A549 (cell line): ENCODE measurements around the gene ADGRF5. TPM values are rescaled to one million over a fixed set of nuclear protein-coding genes. Genes with fewer than 3 reads are reported as not detected.
"Not testable (repeated sequence)": the region's sequence is repeated elsewhere in the genome, so short reads cannot be mapped to it uniquely, and the experiment has no call there.

Source experiments
- ATAC-seq, 2 experiments: fragments of 200-7000 bp in 1 of 2; fragments of >200 bp in 1 of 2; cut with Nextera tagmentation in 1 of 2; cut with Tn5 transposase in 1 of 2; 3 replicates each; pipeline versions ENCODE4 v1.8.0 to v1.9.1; 2018 to 2020; ENCODE audit warnings: mild to moderate bottlenecking in 1 of 2, moderate library complexity in 1 of 2
- CTCF ChIA-PET: fragments of 300-600 bp; sonication (Branson Sonifier 250); formaldehyde crosslinking; extraction: SDS; loops from one replicate; lab custom pipeline; 2021; ENCODE audit warnings: antibody characterized with exemption, inconsistent platforms; lab: Yijun Ruan, JAX
- POLR2A ChIA-PET: fragments of 350-600 bp; formaldehyde crosslinking; extraction: SDS; loops from one replicate; lab custom pipeline; 2021; ENCODE audit warnings: antibody characterized with exemption, inconsistent platforms; lab: Yijun Ruan, JAX
- DNase-seq, 2 experiments: peaks; one replicate each; pipeline versions ENCODE4 v3.0.0 to v3.0.0-alpha.2; 2011 to 2016; ENCODE audit warnings: low read depth in 1 of 2, low spot score in 1 of 2
- FAIRE-seq: peaks from 2 replicates; lab custom pipeline; 2011; peaks lifted over from hg19 to GRCh38; lab: Jason Lieb, UNC
- H3K27ac ChIP-seq, 2 experiments: fragments of >200 bp; sonication (Bioruptor Twin); formaldehyde crosslinking; 3 replicates each; pipeline ENCODE4 v1.5.1; 2016 to 2017
- H3K4me1 ChIP-seq: fragments of >200 bp; sonication (Bioruptor Twin); formaldehyde crosslinking; 3 replicates; pipeline ENCODE4 v1.6.1; 2016
- H3K4me2 ChIP-seq: fragments of >200 bp; sonication (Bioruptor Twin); formaldehyde crosslinking; 3 replicates; pipeline ENCODE4 v1.6.1; 2016
- H3K4me3 ChIP-seq: fragments of >200 bp; sonication (Bioruptor Twin); formaldehyde crosslinking; 3 replicates; pipeline ENCODE4 v1.5.1; 2016
- H3K9me3 ChIP-seq: fragments of >200 bp; sonication (Bioruptor Twin); formaldehyde crosslinking; 3 replicates; pipeline ENCODE4 v1.6.1; 2016
- ATOH8 ChIP-seq: fragments of 250-450 bp; sonication (Bioruptor Pico); IDR thresholded peaks from 2 replicates; pipeline ENCODE4 v1.5.0; 2020; ENCODE audit warnings: low read depth, mild to moderate bottlenecking, moderate library complexity
- BCL3 ChIP-seq: fragments of >200 bp; sonication (Bioruptor Twin); formaldehyde crosslinking; IDR thresholded peaks from 3 replicates; pipeline ENCODE4 v1.6.1; 2016
- BHLHE40 ChIP-seq: IDR thresholded peaks from 2 replicates; pipeline ENCODE4 v1.6.1; 2012; ENCODE audit warnings: low read depth, low read length, inconsistent platforms
- CBX8 ChIP-seq: fragments of 200-600 bp; sonication (generic); IDR thresholded peaks from 2 replicates; pipeline ENCODE4 v1.6.1; 2016
- CHD2 ChIP-seq: fragments of 150-350 bp; IDR thresholded peaks from 2 replicates; pipeline ENCODE4 v1.6.1; 2014; ENCODE audit warnings: low read length; ENCODE audit not compliant: partially characterized antibody
- EP300 ChIP-seq, 2 experiments: fragments of >200 bp; sonication (Bioruptor Twin); formaldehyde crosslinking; IDR thresholded peaks; 2 replicates in 1 of 2; 3 replicates in 1 of 2; pipeline ENCODE4 v1.6.1; 2016 to 2017
- ESRRA ChIP-seq: fragments of 150-350 bp; IDR thresholded peaks from 2 replicates; pipeline ENCODE4 v1.6.1; 2014; ENCODE audit warnings: mild to moderate bottlenecking, low read length, borderline replicate concordance
- FOSB ChIP-seq: fragments of 250-450 bp; sonication (Bioruptor Pico); IDR thresholded peaks from 2 replicates; pipeline ENCODE4 v1.5.0; 2020; ENCODE audit warnings: mild to moderate bottlenecking, moderate library complexity
- FOXS1 ChIP-seq: fragments of 250-450 bp; sonication (Bioruptor Pico); IDR thresholded peaks from 2 replicates; pipeline ENCODE4 v1.5.0; 2020; ENCODE audit warnings: mild to moderate bottlenecking, moderate library complexity
- HES2 ChIP-seq: fragments of >200 bp; sonication (Bioruptor Twin); formaldehyde crosslinking; IDR thresholded peaks from 2 replicates; pipeline ENCODE4 v1.6.1; 2016
- HEYL ChIP-seq: fragments of 250-450 bp; sonication (Bioruptor Pico); IDR thresholded peaks from 2 replicates; pipeline ENCODE4 v1.8.0; 2021; ENCODE audit warnings: mild to moderate bottlenecking, moderate library complexity
- HMGXB4 ChIP-seq: fragments of 250-450 bp; sonication (Bioruptor Pico); IDR thresholded peaks from 2 replicates; pipeline ENCODE4 v1.5.0; 2021; ENCODE audit warnings: mild to moderate bottlenecking, moderate library complexity, borderline replicate concordance
- JUN ChIP-seq, 2 experiments: fragments of >200 bp; sonication (Bioruptor Twin); formaldehyde crosslinking; IDR thresholded peaks; 2 replicates in 1 of 2; 3 replicates in 1 of 2; pipeline ENCODE4 v1.6.1; 2016 to 2017
- KDM5A ChIP-seq: fragments of 200-600 bp; sonication (generic); IDR thresholded peaks from 2 replicates; pipeline ENCODE4 v1.6.1; 2016; ENCODE audit warnings: antibody characterized with exemption, mild to moderate bottlenecking
- MAFK ChIP-seq: fragments of 450-650 bp; IDR thresholded peaks from 2 replicates; pipeline ENCODE4 v1.6.1; 2014; ENCODE audit not compliant: partially characterized antibody
- MAX ChIP-seq: IDR thresholded peaks from 2 replicates; pipeline ENCODE4 v1.6.1; 2012
- NPAS2 ChIP-seq: fragments of 250-450 bp; sonication (Bioruptor Pico); IDR thresholded peaks from 2 replicates; pipeline ENCODE4 v1.8.0; 2022; ENCODE audit warnings: mild to moderate bottlenecking, moderate library complexity, borderline replicate concordance
- NR3C1 ChIP-seq: fragments of >200 bp; sonication (Bioruptor Twin); formaldehyde crosslinking; IDR thresholded peaks from 3 replicates; pipeline ENCODE4 v1.6.1; 2017
- PBX3 ChIP-seq: IDR thresholded peaks from 2 replicates; pipeline ENCODE4 v1.6.1; 2012
- RARB ChIP-seq: fragments of 250-450 bp; sonication (Bioruptor Pico); IDR thresholded peaks from 2 replicates; pipeline ENCODE4 v1.8.0; 2021; ENCODE audit warnings: mild to moderate bottlenecking, moderate library complexity
- RCOR1 ChIP-seq: fragments of 150-350 bp; IDR thresholded peaks from 2 replicates; pipeline ENCODE4 v1.6.1; 2014; ENCODE audit warnings: antibody characterized with exemption, low read length, low read depth
- RFX5 ChIP-seq: fragments of 450-650 bp; IDR thresholded peaks from 2 replicates; pipeline ENCODE4 v1.7.1; 2014; ENCODE audit warnings: antibody characterized with exemption, mild to moderate bottlenecking, moderate library complexity
- SREBF2 ChIP-seq: fragments of 450-650 bp; IDR thresholded peaks from 2 replicates; pipeline ENCODE4 v1.6.1; 2014; ENCODE audit warnings: mild to moderate bottlenecking, moderate library complexity
- TP53 ChIP-seq: fragments of 250-450 bp; sonication (Bioruptor Pico); IDR thresholded peaks from 2 replicates; pipeline ENCODE4 v1.5.0; 2021; ENCODE audit warnings: mild to moderate bottlenecking, moderate library complexity
- ZNF302 ChIP-seq: fragments of 250-450 bp; sonication (Bioruptor Pico); IDR thresholded peaks from 2 replicates; pipeline ENCODE4 v1.9.0; 2021; ENCODE audit warnings: inconsistent platforms, mild to moderate bottlenecking, moderate library complexity
- WGBS: methylation state at CpG from one replicate; pipeline ENCODE4 v1.1.6; 2017; ENCODE audit errors: missing lambda C conversion rate; 5-methylcytosine and 5-hydroxymethylcytosine counted together
- polyA plus RNA-seq, 4 experiments: library from polyadenylated mRNA; depleted of rRNA in 3 of 4; stranded (reverse); fragments of >200 nt; fragmentation: RNase III in 1 of 4; extraction: RNeasy Plus Mini Kit Qiagen cat#74134 plus additional on column Dnase treatment in 1 of 4; gene quantifications; 2 replicates in 3 of 4; 3 replicates in 1 of 4; pipeline ENCODE4 v1.2.3, GENCODE V29; 2011 to 2017

Gene ADGRF5
- polyA plus RNA-seq, 2 of the 4 experiments (the other 2 are of a cell fraction): not detected

- H3K27ac ChIP-seq: no peak overlapping the region
- H3K4me2 ChIP-seq: no peak overlapping the region
- DNase-seq (no peak), ATAC-seq (no peak), FAIRE-seq (no peak)
- WGBS: 26% methylated on average over 5 of the region's 5 CpGs
- POLR2A ChIA-PET: no interaction called here
- no peaks in the 10 kb centered on the region for H3K9me3 ChIP-seq
- H3K4me3 ChIP-seq: no peak overlapping the region
- CTCF ChIA-PET: interaction anchor here (1.0 kb wide), 1 partner anchor 145 kb away, joined by 3 read pairs; no protein-coding TSS in a partner anchor
- H3K4me1 ChIP-seq: 0 out of 3 replicates have a peak, but pooled peaks cover 3% of the 10 kb centered on the region
- TF ChIP-seq HES2 (no peak), NPAS2 (CRISPR knock-in tag) (no peak), EP300 (IDR thresholded peaks at IDR 0.05) (no peak), CHD2 (no peak), PBX3 (no peak), NR3C1 (no peak), RCOR1 (no peak), CBX8 (no peak)
Measured at GRCh38 chr6:46845126-46845525, 76.6 kb downstream of the ADGRF5 start.

- H3K9me3 ChIP-seq, DNase-seq, H3K4me2 ChIP-seq, CTCF ChIA-PET, POLR2A ChIA-PET, ATAC-seq, H3K27ac ChIP-seq, H3K4me3 ChIP-seq, FAIRE-seq, H3K4me1 ChIP-seq: not testable (repeated sequence)
- 31% methylated on average over 6 of the region's 6 CpGs for WGBS
Measured at GRCh38 chr6:46842252-46842846, 79.4 kb downstream of the ADGRF5 start.

GRCh38 chr6:46838033-46838432, 83.7 kb downstream of the ADGRF5 start:
- CTCF ChIA-PET: no interaction called here
- TF ChIP-seq RARB (CRISPR knock-in tag) (no peak), ZNF302 (CRISPR knock-in tag) (no peak), TP53 (no peak), MAX (no peak), JUN (IDR thresholded peaks at IDR 0.05) (no peak), KDM5A (no peak), SREBF2 (no peak), BHLHE40 (no peak), RFX5 (no peak), MAFK (no peak), RCOR1 (no peak), HEYL (CRISPR knock-in tag) (no peak), ATOH8 (CRISPR knock-in tag) (no peak), ESRRA (no peak), FOSB (CRISPR knock-in tag) (no peak), HMGXB4 (CRISPR knock-in tag) (no peak), CHD2 (no peak), BCL3 (no peak), FOXS1 (CRISPR knock-in tag) (no peak)
- no peaks in the 10 kb centered on the region for H3K4me1 ChIP-seq

GRCh38 chr6:46834991-46835390, 86.7 kb downstream of the ADGRF5 start:
- WGBS: 85% methylated on average over 2 of the region's 2 CpGs

More at GRCh38 chr6:46838033-46838432, 83.7 kb downstream of the ADGRF5 start:
- no peak overlapping the region for H3K4me2 ChIP-seq
- DNase-seq (no peak), FAIRE-seq (no peak), ATAC-seq (no peak)
- H3K4me3 ChIP-seq: no peak overlapping the region
- POLR2A ChIA-PET: no interaction called here
- H3K9me3 ChIP-seq: no peaks in the 10 kb centered on the region
- H3K27ac ChIP-seq: no peak overlapping the region
- WGBS: 94% methylated on average over 2 of the region's 2 CpGs

More at GRCh38 chr6:46834991-46835390, 86.7 kb downstream of the ADGRF5 start:
- H3K9me3 ChIP-seq, H3K4me1 ChIP-seq, DNase-seq, ATAC-seq, FAIRE-seq, H3K27ac ChIP-seq, H3K4me3 ChIP-seq, H3K4me2 ChIP-seq, CTCF ChIA-PET: not testable (repeated sequence)
- POLR2A ChIA-PET: interaction anchor here (0.6 kb wide), 1 partner anchor 151 kb away, joined by 6 read pairs; no protein-coding TSS in a partner anchor
